ENCODE results near the gene PIK3C3.

GRCh38 chr18:41955688-41956087, 654 bp downstream of the PIK3C3 start:
- no peak for TF ChIP-seq POLR2A (IDR thresholded peaks at IDR 0.05; ENCODE audit: low read depth)
- TF ChIP-seq CTCF (IDR thresholded peaks at IDR 0.05) = no peak

All from esophagus muscularis mucosa (tissue), 3 donors.